Measurements from ENCODE around the gene BMI1. TPM values are rescaled to one million over a fixed set of nuclear protein-coding genes. Genes with fewer than 3 reads are reported as not detected.

BMI1 gene
- total and polyA plus RNA-seq, 4 donors, result 13.2 to 28.7 (median 19.5) TPM

GRCh38 chr10:22372917-22373316 lies 52.0 kb downstream of the BMI1 start:
- TF ChIP-seq NR2F2 (IDR thresholded peaks at IDR 0.05) (no peak), RAD21 (IDR thresholded peaks at IDR 0.05) (no peak), TAF1 (conservative IDR thresholded peaks at IDR 0.05) (no peak), RXRA (IDR thresholded peaks at IDR 0.05) (no peak), GABPA (IDR thresholded peaks at IDR 0.05 in 1 of 2, conservative IDR thresholded peaks at IDR 0.05 in 1 of 2) (no peak), HNF4G (IDR thresholded peaks at IDR 0.05) (no peak), SP1 (IDR thresholded peaks at IDR 0.05) (no peak), MAX (IDR thresholded peaks at IDR 0.05) (no peak), YY1 (IDR thresholded peaks at IDR 0.05) (no peak), ATF3 (IDR thresholded peaks at IDR 0.05) (no peak), JUND (IDR thresholded peaks at IDR 0.05) (no peak), FOXA2 (IDR thresholded peaks at IDR 0.05) (no peak), FOXA1 (IDR thresholded peaks at IDR 0.05) (no peak), CTCF (IDR thresholded peaks at IDR 0.05; ENCODE audit: low read depth, low read length, missing input control) (no peak), EGR1 (IDR thresholded peaks at IDR 0.05; ENCODE audit: low read depth in 2 of 2) (no peak)
- 87% methylated on average over 9 of the region's 9 CpGs for WGBS

GRCh38 chr10:22374489-22375126 lies 53.7 kb downstream of the BMI1 start:
- 78% methylated on average over 3 of the region's 3 CpGs for WGBS
- DNase-seq (ENCODE audit: low spot score), result no peak
- no peaks in the 10 kb centered on the region for H3K36me3 ChIP-seq (ENCODE audit: control insufficient read depth in 4 of 4, insufficient read depth in 3 of 4, low read depth in 1 of 4, low read length in 3 of 4)
- no peaks in the 10 kb centered on the region for H3K4me1 ChIP-seq (ENCODE audit: control insufficient read depth in 4 of 4, insufficient read depth in 4 of 4, low read length in 3 of 4)
- H3K4me3 ChIP-seq (ENCODE audit: low read depth in 1 of 3, low read length in 3 of 3), result no peak overlapping the region
- H3K27me3 ChIP-seq (ENCODE audit: control insufficient read depth in 4 of 4, insufficient read depth in 4 of 4, low read length in 3 of 4), result peaks cover 0 to 3% (median 0%) of the 10 kb centered on the region in 4 donors
- TF ChIP-seq YY1 (IDR thresholded peaks at IDR 0.05) (no peak), REST (IDR thresholded peaks at IDR 0.05) (no peak), FOXA1 (IDR thresholded peaks at IDR 0.05) (no peak), FOXA2 (IDR thresholded peaks at IDR 0.05) (no peak), ZBTB33 (IDR thresholded peaks at IDR 0.05) (no peak), JUND (IDR thresholded peaks at IDR 0.05) (no peak), CTCF (IDR thresholded peaks at IDR 0.05; ENCODE audit: low read depth, low read length, missing input control) (no peak), RXRA (IDR thresholded peaks at IDR 0.05) (no peak), RAD21 (IDR thresholded peaks at IDR 0.05) (no peak), MAX (IDR thresholded peaks at IDR 0.05) (no peak), TAF1 (conservative IDR thresholded peaks at IDR 0.05) (no peak)
- no peaks in the 10 kb centered on the region for H3K9me3 ChIP-seq (ENCODE audit: control insufficient read depth in 4 of 4, low read length in 3 of 4)
- H3K27ac ChIP-seq (ENCODE audit: low read depth in 1 of 2, low read length in 2 of 2), result no peak overlapping the region
- H3K9ac ChIP-seq (ENCODE audit: low read depth in 1 of 2, low read length in 2 of 2), result no peak overlapping the region

More at GRCh38 chr10:22372917-22373316, 52.0 kb downstream of the BMI1 start:
- H3K4me3 ChIP-seq (ENCODE audit: low read depth in 1 of 3, low read length in 3 of 3), result no peak overlapping the region
- H3K27me3 ChIP-seq (ENCODE audit: control insufficient read depth in 4 of 4, insufficient read depth in 4 of 4, low read length in 3 of 4), result peaks cover 0 to 5% (median 0%) of the 10 kb centered on the region in 4 donors
- no peak overlapping the region for H3K9ac ChIP-seq (ENCODE audit: low read depth in 1 of 2, low read length in 2 of 2)
- no peaks in the 10 kb centered on the region for H3K4me1 ChIP-seq (ENCODE audit: control insufficient read depth in 4 of 4, insufficient read depth in 4 of 4, low read length in 3 of 4)
- no peak overlapping the region for H3K27ac ChIP-seq (ENCODE audit: low read depth in 1 of 2, low read length in 2 of 2)
- no peaks in the 10 kb centered on the region for H3K9me3 ChIP-seq (ENCODE audit: control insufficient read depth in 4 of 4, low read length in 3 of 4)
- DNase-seq (ENCODE audit: low spot score), result no peak
- no peaks in the 10 kb centered on the region for H3K36me3 ChIP-seq (ENCODE audit: control insufficient read depth in 4 of 4, insufficient read depth in 3 of 4, low read depth in 1 of 4, low read length in 3 of 4)
